ENCODE results near the gene USP20.

DNA sequence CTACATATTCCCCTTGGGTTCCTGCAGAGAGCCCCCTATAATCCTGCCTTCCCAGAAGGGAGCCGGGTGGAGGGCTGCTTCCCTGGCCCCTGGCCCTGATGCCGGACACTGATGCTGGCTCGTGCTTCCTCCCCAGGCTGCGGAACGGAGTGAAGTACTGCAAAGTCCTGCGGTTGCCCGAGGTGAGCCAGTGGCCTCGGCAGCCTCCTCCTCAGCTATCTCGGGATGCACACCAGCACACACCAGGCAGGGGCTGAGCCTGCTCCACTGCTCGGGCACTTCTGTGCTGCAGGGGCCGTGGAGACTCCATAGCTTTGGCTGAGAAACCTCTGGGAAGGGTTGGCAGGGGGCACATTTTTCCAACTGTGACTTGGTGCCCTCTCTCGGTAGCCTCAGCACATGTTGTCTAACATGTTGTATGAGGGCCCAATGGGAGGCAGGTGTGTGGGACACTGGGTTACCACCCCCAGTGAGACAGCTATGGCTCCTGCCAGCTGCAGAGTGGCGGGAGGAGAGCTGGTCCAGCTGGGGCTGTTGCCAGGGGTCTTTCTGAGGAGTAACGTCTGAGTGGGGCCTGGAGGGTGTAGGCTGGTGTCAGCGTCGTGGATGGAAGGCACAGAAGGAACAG lies 38.4 kb downstream of the USP20 start:
- TF ChIP-seq, protein P1, sequence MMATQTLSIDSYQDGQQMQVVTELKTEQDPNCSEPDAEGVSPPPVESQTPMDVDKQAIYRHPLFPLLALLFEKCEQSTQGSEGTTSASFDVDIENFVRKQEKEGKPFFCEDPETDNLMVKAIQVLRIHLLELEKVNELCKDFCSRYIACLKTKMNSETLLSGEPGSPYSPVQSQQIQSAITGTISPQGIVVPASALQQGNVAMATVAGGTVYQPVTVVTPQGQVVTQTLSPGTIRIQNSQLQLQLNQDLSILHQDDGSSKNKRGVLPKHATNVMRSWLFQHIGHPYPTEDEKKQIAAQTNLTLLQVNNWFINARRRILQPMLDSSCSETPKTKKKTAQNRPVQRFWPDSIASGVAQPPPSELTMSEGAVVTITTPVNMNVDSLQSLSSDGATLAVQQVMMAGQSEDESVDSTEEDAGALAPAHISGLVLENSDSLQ (IDR thresholded peaks at IDR 0.05), result no peak
- TF ChIP-seq SP1 (IDR thresholded peaks at IDR 0.05), result no peak
- TF ChIP-seq FOXM1 (IDR thresholded peaks at IDR 0.05; ENCODE audit: borderline replicate concordance), result no peak
- no peak for TF ChIP-seq SUZ12 (IDR thresholded peaks at IDR 0.05)
- no peak for TF ChIP-seq FOXK2 (IDR thresholded peaks at IDR 0.05)
- TF ChIP-seq FOXA1 (IDR thresholded peaks at IDR 0.05), result no peak
- no peak for TF ChIP-seq BHLHE40 (IDR thresholded peaks at IDR 0.05; ENCODE audit: borderline replicate concordance)
- TF ChIP-seq ELF4 (IDR thresholded peaks at IDR 0.05), result no peak
- TF ChIP-seq TARDBP (IDR thresholded peaks at IDR 0.05), result no peak
